Nephron (organoid): ENCODE data around the gene ZFHX2.
"Not testable (repeated sequence)": the region's sequence is repeated elsewhere in the genome, so short reads cannot be mapped to it uniquely, and the experiment has no call there.

Experiments
- H3K27ac Mint-ChIP-seq, 3 experiments: 2 replicates each; pipeline ENCODE4 v1.8.0; 2020; ENCODE audit warnings: mixed read lengths in 3 of 3, mild to moderate bottlenecking in 2 of 3, moderate library complexity in 1 of 3
- H3K27me3 Mint-ChIP-seq: 2 replicates; pipeline ENCODE4 v1.8.0; 2021; ENCODE audit warnings: low read depth, mild to moderate bottlenecking, moderate library complexity, mixed read lengths
- H3K36me3 Mint-ChIP-seq: 2 replicates; pipeline ENCODE4 v1.8.0; 2020; ENCODE audit warnings: low read depth, mixed read lengths
- H3K4me1 Mint-ChIP-seq: 2 replicates; pipeline ENCODE4 v1.8.0; 2020; ENCODE audit warnings: mixed read lengths
- H3K4me3 Mint-ChIP-seq, 3 experiments: 2 replicates each; pipeline ENCODE4 v1.8.0; 2020; ENCODE audit warnings: mild to moderate bottlenecking in 3 of 3, mixed read lengths in 3 of 3, moderate library complexity in 2 of 3
- H3K9me3 Mint-ChIP-seq: 2 replicates; pipeline ENCODE4 v1.8.0; 2020; ENCODE audit warnings: mixed read lengths
- TF ChIP-seq, protein P1 (sequence below), 3 experiments: fragments of 200-600 bp; sonication (generic); IDR thresholded peaks; one replicate each; pipeline ENCODE4 v1.5.0; 2021; ENCODE audit warnings: antibody characterized with exemption in 3 of 3; ENCODE audit not compliant: unreplicated experiment in 3 of 3

Gene ZFHX2

DNA sequence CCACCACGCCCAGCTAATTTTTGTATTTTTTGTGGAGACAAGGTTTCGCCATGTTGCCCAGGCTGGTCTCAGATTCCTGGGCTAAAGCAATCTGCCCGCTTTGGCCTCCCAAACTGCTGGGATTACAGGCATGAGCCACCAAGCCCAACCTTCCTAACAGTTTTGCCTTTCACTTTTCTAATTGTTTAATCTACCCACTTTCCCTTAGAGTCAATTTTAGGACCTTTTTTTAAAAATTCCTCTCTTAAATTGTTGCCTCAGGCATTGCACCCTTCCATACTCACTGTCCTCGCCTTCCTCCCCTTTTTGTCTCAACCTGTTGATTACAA lies 11.5 kb downstream of the ZFHX2 start:
- TF ChIP-seq, protein P1, sequence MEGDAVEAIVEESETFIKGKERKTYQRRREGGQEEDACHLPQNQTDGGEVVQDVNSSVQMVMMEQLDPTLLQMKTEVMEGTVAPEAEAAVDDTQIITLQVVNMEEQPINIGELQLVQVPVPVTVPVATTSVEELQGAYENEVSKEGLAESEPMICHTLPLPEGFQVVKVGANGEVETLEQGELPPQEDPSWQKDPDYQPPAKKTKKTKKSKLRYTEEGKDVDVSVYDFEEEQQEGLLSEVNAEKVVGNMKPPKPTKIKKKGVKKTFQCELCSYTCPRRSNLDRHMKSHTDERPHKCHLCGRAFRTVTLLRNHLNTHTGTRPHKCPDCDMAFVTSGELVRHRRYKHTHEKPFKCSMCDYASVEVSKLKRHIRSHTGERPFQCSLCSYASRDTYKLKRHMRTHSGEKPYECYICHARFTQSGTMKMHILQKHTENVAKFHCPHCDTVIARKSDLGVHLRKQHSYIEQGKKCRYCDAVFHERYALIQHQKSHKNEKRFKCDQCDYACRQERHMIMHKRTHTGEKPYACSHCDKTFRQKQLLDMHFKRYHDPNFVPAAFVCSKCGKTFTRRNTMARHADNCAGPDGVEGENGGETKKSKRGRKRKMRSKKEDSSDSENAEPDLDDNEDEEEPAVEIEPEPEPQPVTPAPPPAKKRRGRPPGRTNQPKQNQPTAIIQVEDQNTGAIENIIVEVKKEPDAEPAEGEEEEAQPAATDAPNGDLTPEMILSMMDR (IDR thresholded peaks at IDR 0.05; ENCODE audit: unreplicated experiment in 3 of 3): no peak
- Mint-ChIP-seq H3K27me3 (no peaks in the 10 kb centered on the region), H3K4me3 (no peak overlapping the region), H3K36me3 (peaks cover 3% of the 10 kb centered on the region), H3K9me3 (no peaks in the 10 kb centered on the region), H3K27ac (no peak overlapping the region), H3K4me1 (peaks cover 40% of the 10 kb centered on the region)

DNA sequence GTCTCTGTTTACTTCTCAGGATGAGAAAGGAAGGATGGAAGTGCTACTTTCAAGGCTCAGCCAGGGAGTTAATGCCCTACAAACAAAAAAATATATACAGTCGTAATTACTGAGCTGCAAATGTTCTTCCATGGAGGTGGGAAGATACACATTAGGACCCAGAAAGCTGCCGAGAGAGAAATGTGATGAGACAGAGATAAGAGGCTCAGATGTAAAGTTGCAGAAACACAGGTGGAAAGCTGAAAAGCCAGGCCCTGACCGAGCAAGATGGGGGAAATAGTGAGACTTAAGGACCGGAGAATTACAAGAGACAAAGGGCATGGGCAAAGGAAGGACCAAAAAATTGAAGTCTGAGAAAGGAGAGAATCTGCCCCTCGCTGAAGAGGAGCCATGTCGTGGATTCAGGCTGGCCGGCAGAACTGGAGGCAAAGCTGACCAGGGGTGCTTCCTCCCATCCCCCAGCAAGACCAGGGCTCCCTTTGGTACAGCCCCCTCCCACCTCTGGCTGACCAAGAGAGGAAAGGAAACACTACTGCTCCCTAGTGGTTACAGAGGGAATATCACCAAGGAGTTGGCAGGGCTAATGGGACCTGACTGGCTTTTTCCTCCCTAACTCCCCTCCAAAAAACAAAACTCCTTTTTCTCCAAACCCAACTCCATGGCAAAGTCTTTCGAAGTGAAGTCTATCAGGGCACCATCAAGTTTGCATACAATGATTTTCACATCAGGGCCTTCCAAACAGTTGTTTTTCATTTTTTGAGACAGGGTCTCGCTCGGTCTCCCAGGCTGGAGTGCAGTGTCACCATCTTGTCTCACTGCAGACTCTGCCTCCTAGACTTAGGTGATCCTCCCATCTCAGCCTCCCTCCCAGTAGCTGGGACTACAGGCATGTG lies 12.1 kb downstream of the ZFHX2 start:
- H3K9me3 Mint-ChIP-seq: no peaks in the 10 kb centered on the region
- peak overlapping the region; percentile 77 to 92 (median 91) for H3K27ac Mint-ChIP-seq
- TF ChIP-seq, protein P1 (IDR thresholded peaks at IDR 0.05; ENCODE audit: unreplicated experiment in 3 of 3): peak; percentile 73 to 79 (median 77)
- H3K4me1 Mint-ChIP-seq: peaks cover 34% of the 10 kb centered on the region
- peak overlapping the region in 2 of 3 experiments; percentile 47 to 64 for H3K4me3 Mint-ChIP-seq
- no peaks in the 10 kb centered on the region for H3K27me3 Mint-ChIP-seq
- H3K36me3 Mint-ChIP-seq: peaks cover 3% of the 10 kb centered on the region

DNA sequence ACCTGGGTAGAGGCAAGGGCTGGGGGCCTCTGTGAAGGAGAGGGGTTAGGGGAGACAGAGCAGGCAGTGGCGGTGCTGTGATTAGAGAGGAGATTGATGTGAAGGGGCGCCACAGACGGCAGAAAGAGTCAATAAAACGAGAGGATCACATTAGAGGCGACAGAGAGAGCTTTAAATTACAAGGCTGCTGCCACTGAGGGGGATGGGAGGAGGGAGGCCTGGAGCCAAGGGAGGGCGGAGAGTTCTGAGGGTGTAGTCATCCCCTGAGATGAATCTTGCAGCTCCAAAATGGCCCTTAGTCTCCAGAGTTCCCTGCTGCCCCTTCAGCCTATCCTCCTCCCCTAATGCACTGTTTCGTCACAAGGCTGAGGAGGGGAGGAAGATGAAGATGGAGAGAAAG lies 12.8 kb downstream of the ZFHX2 start:
- Mint-ChIP-seq H3K27me3 (no peaks in the 10 kb centered on the region), H3K27ac (peak overlapping the region; percentile 77 to 92 (median 91)), H3K4me1 (peaks cover 31% of the 10 kb centered on the region), H3K9me3 (no peaks in the 10 kb centered on the region), H3K36me3 (peaks cover 3% of the 10 kb centered on the region), H3K4me3 (peak overlapping the region; percentile 14 to 64 (median 47))
- TF ChIP-seq, protein P1 (IDR thresholded peaks at IDR 0.05; ENCODE audit: unreplicated experiment in 3 of 3): no peak

GRCh38 chr14:23538050-23538718 lies 13.4 kb downstream of the ZFHX2 start:
- TF ChIP-seq, protein P1 (IDR thresholded peaks at IDR 0.05; ENCODE audit: unreplicated experiment in 3 of 3): no peak
- Mint-ChIP-seq H3K27ac (peak overlapping the region; percentile 77 to 92 (median 91)), H3K4me1 (peaks cover 28% of the 10 kb centered on the region), H3K9me3 (no peaks in the 10 kb centered on the region), H3K36me3 (peaks cover 3% of the 10 kb centered on the region), H3K4me3 (peak overlapping the region; percentile 14 to 64 (median 47)), H3K27me3 (no peaks in the 10 kb centered on the region)

DNA sequence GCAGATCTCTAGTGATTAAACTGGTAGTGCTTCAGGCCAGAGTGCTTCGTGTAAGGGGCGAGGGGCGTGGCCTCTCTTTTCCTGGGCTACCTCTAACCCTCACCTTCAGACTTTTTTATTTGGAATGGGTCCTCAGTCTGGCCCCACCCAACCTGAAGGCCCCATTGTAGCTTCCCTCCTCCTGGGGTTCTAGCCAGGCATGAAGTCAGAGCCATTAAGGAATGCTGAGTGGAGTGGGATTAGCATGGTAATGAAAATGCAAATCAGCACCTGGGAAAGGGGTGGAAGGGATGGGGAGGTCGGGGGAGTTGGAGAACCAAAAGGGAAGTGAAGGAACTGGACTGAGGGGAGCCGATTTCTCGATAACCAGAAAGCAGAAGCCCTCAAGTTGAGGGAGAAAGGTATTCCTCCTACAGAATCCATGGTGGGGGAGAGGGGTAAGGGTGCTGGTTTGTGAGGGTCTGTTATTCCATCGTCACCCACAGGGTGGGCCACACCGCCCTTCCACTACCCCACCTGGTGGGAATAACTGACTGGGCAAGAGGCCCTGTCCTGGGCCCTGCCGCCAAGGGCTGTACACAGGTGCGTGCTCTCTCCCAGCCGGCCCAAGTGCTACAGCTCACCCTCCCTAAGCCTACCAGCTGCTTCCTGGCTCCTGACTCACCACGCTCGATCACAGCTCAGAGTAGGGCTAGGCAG lies 14.1 kb downstream of the ZFHX2 start:
- Mint-ChIP-seq H3K4me1 (peaks cover 28% of the 10 kb centered on the region), H3K4me3 (no peak overlapping the region), H3K9me3 (no peaks in the 10 kb centered on the region), H3K36me3 (peaks cover 3% of the 10 kb centered on the region), H3K27ac (peak overlapping the region; percentile 77 to 92 (median 91)), H3K27me3 (no peaks in the 10 kb centered on the region)
- TF ChIP-seq, protein P1 (IDR thresholded peaks at IDR 0.05; ENCODE audit: unreplicated experiment in 3 of 3): no peak

- not testable (repeated sequence) for H3K27me3 Mint-ChIP-seq, H3K36me3 Mint-ChIP-seq, H3K9me3 Mint-ChIP-seq, H3K4me3 Mint-ChIP-seq
- peak overlapping the region in 2 of 3 experiments; percentile 53 to 92 for H3K27ac Mint-ChIP-seq
- peaks cover 28% of the 10 kb centered on the region for H3K4me1 Mint-ChIP-seq
These were observed 14.7 kb downstream of the ZFHX2 start for GRCh38 chr14:23536906-23537305.
